ENCODE measurements around the gene GMDS.

Gene GMDS

DNA sequence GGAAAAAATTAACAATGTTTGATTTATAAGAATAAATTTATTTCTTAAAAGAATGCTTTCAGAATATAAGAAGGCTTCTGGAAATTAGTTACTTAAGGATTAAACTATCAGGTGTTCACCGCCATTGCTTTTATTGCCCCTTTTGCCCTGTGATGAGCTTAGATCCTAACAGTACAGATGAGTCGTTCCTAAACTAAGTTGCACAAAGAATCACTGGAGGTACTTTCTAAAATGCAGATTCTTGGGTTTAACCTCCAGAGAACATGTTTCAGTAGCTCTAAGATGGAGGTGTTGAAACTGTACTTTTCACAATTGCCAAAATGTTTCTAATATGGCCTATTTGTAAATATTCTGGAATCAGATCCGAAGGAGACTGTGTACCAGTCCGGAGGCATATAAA is 211.9 kb downstream of the GMDS start:
- no peak for DNase-seq

DNA sequence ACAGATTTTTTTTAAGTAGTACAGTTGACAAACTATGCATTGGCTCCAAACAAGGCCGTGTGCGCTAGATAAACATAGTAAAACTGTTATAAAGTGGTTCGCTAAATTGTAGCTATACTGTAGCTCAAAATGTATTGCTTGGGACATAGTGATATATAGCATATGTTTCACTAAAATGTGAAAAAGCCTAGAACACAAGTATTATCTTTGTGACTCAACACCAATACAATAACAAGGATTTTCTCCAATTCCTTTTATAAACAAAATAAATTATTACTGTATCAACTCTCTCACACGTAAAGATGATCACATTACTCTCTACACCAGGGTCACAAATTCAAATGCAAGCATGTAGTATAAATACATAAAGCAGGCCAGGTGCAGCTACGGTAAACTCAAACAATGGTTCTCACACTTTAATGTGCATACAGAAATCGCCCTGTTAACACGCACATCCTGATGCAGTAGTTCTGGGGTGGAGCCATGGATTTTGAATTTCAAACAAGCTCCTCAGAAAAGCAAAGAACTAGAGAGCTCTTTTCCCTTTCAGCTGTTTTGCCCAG is 214.6 kb downstream of the GMDS start:
- no peak for DNase-seq

DNA sequence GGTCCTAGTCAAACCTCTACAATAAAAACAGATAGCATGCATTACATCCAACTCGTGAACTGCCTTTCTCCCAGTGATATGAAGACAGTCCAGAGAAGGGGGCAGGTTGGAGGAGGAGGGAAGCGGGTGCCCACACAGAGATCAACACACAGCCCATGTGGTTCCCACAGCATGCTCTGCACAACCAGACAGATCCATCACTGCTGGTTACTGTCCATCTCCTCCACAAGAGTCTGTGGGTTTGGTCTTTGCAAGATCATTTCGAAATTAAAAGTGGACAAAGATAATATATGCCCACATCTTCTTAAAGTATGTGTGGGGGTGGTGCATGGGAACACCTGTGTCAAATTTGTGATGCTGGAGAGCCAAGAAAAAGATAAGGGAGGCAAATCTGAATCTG is 215.5 kb downstream of the GMDS start:
- no peak for DNase-seq

DNA sequence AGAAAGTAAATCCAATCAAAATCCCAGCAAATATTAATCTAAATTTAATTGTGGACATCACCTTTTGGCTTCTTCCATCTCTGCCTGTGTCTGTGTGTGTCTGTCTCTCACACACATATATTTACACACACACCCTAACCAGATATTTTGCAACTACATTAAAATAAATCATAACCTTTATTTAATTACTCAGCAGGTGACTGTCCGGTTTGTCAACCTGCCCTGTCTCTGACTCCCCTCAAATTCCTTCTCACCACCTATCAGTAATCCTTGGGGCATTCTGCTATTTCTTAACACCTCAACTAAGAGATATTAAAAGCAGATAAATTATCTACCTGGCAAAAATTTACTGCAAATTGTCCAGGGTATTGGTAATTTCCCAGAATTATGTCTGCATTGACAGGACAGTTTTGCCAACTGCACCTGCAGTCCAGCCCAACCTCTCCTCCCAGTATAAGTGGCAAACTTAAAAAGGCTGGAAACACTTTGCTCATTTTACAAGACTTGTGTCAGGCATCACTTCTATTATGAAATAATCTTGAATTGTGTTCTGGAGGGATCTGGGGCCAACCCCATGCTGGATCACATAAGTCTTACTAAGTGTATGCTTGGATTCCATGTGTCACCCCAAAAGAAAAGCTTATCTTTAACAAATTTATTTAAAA is 216.1 kb downstream of the GMDS start:
- no peak for DNase-seq

DNA sequence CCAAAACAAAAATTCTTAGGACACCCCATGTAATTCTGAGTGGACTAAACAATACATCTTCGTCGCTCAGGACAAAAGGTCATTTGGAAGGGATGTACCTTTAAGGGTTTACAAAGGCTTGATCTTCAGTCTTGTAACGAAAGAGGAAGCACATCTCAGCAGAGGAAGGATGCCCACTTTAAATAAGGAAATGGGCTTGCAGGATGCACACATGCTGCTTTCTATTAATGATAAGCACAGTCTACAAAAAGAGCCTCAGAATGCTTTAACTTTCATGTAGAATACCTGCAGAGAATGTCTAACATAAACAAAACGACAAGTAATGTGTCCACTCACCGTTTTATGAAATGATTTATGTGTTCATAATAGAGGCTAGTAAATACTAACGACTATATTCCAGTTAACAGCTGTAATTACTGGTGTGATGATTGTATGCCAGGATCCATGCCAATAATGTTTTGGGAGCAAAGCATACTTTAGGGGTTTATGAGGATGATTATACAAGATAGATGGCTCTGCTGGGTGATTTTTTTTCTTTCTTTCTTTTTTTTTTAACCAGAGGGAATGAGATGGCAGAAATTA is 216.9 kb downstream of the GMDS start:
- DNase-seq = no peak

DNA sequence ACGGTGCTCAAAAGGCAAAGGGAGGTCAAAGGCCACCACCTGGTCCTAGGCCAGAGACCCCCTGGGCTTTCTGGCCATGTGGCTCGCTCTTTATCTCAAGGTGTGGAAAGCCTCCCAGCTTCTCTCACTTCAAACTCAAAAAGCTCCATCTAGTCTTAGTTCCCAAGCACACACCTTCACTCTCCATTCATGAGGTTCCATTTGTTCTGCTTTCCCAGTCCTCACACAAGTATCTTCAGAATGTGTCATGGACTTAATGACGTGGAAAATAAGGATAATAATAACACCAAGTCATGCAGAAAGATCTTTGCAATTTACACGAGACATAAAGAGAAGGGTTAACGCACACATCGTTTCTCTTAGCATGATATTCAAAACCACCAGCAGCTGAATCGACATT is 219.3 kb downstream of the GMDS start:
- DNase-seq = no peak

DNA sequence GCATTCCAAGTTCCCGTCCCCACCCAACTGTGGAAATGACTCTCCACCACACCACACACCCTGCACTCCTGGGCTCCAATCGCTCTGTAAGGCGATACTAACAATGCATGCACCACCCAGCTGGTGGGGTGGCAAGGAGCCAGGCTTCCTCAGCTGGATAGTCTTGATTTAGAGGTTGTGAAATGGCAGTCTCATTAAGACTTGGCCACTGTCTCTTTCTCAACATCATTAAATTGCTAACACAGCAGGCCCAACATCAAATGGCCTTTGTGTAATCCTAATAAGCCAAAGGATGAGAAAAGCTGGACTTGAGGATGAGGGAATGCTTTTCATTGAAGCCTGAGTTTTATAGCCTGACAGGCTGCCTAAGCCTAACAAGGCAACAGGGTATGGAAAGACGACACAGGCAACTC is 223.7 kb downstream of the GMDS start:
- DNase-seq = peak; percentile 36

DNA sequence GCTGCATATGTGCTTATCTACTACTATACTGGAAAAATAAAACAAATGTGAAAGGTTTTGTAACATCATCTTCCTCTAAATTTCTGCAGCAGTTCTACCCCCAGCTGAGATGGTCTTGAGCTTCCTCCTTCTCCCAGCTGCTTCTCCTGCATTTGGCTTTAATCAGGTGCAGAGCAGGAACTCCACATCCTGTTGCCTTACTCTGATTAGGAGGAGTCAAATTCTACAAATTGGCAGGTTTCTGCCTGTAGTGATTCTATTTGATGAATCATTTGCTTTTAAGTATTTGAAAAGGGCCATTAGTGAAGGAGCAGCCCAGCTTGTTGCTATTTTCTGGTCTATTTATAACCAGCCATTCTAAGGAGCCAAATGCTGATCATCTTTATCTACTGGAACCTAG is 224.5 kb downstream of the GMDS start:
- no peak for DNase-seq

DNA sequence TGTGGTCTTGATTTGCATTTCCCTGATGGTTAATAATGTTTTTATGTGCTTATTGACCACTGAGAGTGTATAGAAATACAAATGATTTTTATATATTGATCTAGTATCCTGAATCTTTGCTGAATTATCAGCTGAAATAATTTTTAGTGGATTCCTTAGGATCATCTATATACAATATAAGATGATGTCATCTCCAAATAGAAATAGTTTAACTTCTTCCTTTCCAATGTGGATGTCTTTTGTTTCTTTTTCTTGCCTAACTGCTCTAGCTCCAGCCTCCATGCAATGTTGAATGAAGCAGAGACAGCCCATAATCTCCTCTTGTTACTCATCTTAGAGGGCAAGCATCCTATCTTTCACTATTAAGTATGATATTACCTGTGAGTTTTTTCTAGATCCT is 226.4 kb downstream of the GMDS start:
- DNase-seq = no peak

DNA sequence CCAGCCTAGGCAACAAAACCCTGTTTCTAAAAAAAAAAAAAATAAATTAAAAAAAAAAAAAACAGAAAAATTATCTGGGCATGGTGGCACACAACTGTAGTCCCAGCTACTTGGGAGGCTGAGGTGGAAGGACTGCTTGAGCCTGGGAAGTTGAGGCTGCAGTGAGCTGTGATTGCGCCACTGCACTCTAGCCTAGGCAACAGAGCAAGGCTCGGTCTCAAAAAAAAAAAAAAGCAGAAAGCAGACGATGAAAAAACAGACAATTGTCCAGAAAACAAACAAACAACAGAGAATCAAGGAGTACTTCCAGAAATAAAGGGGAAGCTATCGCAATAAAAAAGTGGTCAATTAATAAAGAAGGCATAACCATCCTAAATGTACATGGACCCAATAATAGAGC is 229.4 kb downstream of the GMDS start:
- no peak for DNase-seq

DNA sequence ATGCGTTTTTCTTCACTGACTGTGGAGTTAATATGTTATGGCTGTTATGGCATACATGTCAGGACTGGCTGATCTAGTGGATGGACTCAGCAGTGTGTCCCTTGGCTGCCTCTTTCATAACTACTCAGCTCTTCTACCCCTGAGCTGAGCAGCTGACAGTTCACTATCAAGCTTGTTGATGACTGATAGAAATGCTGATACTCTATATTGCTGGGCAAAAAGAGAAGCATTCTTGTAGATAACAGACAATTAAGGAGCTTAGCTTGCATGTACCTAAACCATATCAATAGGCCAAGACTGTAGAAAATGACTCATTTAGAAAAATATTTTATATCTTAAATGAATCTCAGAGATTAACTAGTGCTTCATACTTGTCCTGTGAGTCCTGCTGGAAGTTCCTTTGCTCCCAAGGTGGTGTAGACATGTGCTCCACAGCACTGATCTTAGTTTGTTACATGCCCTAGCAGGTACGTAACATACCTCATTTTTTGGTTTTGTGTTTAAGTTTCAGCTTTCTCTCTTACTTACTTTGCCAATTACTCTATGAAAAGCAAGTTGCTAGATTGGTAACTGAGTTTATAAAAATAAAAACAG is 236.9 kb downstream of the GMDS start:
- DNase-seq = no peak

DNA sequence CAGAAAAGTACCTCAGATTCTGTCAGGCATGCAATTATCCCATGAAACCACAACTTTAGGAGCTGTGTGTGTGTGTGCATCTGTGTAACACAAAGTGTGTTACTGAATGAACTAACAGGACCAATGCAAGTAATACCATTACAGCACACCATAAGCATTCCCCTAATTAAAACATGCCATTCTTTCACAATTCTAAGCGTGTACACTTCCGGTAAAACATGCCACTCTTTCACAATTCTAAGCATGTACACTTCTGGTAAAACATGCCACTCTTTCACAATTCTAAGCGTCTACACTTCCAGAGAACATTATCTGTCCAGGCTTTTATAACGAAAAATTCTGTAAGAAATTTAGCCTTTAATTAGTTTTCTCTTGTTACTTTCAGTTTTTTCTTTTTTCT is 238.2 kb downstream of the GMDS start:
- no peak for DNase-seq

DNA sequence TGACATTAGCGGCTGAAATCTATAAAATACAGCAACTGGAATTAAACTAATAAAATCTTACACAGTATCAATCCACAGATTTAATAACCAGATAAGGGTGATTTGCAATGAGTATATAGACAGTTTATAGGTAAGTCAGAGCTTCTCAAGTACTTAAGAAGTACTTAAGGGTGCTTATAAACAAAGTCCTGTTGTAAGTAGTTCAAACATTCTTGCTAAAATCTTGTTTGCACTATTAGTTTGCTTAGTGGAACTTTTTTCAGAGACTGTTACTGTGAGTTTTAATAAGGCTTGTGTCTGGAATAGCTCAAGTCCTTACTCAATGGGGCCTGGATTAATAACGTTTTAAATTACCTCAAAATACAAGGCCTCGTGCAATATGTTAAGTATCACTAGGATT is 240.5 kb downstream of the GMDS start:
- DNase-seq = no peak

DNA sequence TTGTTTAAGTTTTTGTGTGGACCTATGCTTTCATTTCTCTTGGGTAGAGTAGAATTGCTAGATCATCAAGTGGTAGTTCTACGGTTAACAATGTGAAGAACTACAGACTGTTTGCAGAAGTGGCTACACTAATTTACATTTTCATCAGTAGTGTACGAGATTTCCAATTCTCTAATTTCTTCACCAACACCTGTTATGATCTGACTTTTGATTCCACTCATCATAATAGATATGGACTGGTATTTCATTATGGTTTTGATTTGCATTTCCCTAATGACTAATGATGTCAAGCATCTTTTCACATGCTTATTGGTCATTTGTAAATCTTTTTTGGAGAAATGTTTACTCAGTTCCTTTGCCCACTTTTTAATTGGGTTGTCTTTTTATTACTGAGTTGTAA is 244.4 kb downstream of the GMDS start:
- no peak for DNase-seq

DNA sequence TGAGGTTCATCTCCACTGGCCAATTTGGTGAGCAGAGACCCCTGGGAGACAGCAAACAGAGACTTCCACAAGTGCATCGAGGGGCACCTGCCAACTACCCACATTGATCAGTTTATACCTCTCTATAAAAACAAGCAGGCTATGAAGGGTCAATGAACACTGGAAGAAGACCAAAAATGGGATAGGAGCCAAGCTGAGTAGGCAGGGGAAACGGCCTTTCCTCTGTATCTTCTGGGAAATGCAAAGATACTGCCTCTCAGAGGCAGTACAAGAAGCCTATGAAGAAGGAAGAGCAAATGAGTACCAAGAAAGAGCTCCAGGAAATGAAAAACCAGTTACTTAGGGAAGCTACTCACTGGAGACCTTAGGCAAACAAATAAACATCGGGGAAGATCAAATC is 247.7 kb downstream of the GMDS start:
- no peak for DNase-seq

DNA sequence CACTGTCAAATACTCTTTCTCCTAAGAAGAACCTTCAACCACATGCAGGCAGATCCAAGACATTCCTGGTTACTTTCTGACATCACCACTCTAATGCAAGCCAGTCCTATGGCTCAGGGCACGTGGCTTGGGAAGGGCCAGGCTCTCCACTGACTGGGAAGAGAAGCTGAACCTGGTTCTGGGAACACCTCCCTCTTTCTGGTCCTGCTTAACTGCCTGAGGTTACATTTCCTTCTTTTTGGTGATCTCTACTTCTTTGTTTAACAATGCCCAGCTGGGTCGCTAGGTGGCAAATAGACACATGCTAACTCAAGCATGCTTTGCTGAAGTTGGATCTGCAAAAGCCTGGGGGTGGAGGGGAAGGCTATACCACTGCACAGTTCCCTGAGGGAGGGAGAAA is 249.8 kb downstream of the GMDS start:
- DNase-seq = no peak

DNA sequence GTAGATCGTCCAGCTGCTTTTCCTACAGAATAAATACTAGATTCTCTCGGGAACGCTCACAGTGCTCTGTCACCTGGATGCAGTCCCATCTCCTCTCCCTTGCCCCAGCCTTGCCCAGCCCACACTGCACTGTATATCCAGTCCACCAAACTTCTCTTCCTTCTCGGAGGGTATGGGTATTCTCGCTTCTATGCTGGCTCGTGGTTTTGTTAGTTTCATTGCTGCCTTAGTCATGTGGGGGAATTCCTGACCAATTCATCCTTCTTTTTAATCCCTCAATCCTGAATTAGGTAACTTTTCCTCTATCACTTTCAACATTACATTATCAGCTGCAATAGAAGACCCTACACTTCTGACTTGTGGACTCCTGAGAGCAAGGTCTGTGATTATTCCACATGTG is 252.4 kb downstream of the GMDS start:
- DNase-seq = no peak

DNA sequence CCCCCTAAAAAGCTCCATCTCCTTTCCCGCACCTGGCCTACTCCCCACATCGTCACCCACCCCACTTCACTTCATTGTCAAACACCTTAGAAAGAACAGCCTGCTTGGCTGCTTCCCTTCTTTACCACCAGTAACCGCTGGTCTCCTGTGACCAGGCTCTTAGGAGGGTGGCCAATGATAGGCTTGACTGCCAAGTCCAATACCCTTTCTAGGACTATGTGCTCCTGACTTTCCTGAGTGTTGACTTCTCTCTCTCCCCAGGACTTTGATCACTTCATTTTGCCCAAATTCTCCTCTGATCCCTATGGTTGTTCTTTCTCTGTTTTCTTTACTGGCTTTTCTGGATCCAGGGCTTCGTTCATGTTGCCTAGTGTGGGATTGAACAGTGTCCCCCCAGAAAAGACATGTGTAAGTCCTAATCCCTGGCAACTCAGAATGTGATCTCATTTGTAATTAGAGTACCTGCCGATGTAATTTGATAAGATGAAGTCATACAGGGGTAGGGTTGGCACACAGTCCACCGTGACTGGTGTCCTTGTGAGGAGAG is 254.0 kb downstream of the GMDS start:
- no peak for DNase-seq

DNA sequence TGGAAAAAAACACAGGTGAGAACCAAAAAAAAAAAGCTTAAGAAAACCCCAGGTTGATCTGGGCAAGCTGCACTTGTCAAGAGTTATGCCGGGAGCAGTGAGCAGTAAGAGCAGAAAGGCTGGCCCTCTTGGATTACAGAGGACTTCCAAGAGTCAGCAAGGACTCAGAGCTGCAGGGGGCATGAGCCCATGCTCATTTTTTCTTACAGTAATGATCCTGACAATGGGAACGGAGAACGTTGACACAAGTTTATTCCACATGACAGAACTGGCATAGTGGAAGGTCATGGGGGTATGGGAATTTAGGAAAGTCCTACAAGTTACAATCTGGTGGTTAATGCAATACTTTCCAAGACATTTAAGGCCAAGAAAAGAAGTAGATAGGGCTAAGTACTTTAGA is 256.6 kb downstream of the GMDS start:
- no peak for DNase-seq

DNA sequence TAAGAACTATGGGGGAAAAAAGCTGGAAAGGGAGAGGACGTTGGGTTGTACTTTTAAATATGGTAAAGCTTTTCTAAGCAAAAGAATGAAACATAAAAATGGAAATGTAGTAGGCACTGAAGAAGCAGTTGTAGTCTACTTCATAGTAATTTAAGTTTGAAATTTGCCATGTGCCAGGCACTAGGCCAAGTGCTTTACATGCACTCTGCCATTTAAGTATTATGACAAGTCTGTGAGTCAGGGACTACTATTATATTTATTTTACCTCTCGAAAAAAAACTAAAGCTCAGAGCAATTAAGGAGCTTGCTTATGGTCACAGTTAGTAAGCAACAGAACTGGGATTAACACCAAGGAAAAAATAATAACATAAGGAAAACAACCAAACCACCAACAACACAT is 257.8 kb downstream of the GMDS start:
- DNase-seq = no peak

DNA sequence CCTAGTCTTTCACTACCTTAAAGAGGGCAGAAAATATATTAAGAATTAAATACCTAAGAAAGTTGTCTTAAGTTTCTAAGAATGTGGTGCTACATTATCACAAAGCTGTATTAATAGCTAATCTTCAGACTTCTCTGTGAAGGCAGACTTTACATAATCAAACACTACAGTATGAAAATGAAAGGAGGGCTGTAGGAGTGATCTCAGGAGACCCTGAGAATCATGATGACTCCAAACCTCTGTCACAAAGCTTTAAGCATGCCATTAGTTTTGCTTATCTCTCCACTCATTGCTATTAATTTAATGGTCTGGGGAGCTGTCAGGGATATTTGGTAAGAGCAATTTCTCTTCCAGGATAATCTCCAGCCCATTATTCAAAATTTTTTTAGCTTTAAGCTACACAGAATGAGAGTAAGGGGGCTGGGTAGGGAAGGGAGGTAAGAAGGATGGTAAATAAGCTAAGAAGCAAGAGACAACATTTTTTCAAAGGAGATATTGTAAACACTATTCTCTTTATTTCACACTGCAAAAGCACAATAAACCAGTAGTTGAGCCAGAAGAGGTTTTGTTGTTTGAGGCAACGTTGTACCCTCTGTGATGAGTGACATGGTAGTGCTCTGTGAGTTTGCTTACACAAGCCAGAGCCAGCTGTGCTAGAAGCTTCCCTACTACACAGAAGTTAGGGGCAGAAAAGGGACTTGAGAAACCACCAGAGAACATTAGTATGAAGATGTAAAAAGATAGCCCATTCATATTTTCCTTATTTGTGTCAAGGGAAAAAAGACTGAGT is 258.8 kb downstream of the GMDS start:
- DNase-seq = no peak

DNA sequence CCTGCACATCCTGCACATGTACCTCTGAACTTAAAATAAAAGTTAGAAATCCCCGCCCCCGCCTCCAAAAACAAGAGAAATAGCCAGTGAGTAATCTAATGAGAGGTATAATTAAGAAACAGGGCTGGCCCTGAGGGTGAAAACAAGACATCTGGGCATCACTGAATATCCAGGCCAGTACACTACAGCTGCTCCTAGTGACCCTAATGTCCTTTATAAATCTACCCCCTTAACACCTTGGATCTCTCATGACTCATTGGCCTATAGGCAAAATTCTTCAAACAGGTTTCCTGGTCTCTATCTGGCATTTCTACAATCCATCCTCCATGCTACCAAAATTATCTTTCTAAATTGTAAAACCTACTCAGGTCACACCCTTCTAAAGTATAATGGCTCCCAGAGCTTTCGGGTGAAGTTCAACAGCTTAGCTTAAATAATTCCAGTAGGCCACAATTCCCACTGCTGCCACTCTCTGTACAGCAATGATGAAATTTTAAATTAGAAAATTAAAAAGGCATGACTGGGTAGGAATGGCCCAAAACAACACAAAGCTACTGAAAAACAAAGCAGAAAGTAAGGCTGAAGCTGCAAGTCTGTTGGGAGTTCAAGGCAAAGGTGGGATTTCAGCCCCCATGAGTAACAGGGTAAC is 260.9 kb downstream of the GMDS start:
- no peak for DNase-seq

DNA sequence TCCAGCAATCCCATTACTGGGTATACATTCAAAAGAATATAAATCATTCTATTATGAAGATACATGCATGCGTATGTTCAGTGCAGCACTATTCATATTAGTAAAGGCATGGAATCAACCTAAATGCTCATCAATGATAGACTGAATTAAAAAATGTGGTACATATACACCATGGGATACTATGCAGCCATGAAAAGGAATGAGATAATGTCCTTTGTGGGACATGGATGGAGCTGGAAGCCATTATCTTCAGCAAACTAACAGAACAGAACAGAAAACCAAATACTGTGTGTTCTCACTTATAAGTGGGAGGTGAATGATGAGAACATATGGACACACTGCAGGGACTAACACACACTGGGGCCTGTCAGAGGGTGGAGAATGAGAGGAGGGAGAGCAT is 261.6 kb downstream of the GMDS start:
- no peak for DNase-seq

All from NCI-H82 (cell line).